Suprapubic skin (tissue), 4 donors: ENCODE results near the gene HSPB6. TPM values are rescaled to one million over a fixed set of nuclear protein-coding genes. Genes with fewer than 3 reads are reported as not detected.
A peak's percentile ranks its signal among the peaks of the same experiment; 100 is the strongest.
"Not testable (repeated sequence)": the region's sequence is repeated elsewhere in the genome, so short reads cannot be mapped to it uniquely, and the experiment has no call there.

Source experiments
- DNase-seq, 2 donors: peaks; one replicate each; pipeline ENCODE4 v3.0.0-alpha.2; 2019; ENCODE audit warnings: low spot score in 2 of 2
- H3K27ac ChIP-seq: fragments of 200-600 bp; sonication (generic); one replicate; pipeline ENCODE4 v1.5.1; 2019
- H3K27me3 ChIP-seq: fragments of 200-600 bp; sonication (generic); one replicate; pipeline ENCODE4 v1.5.1; 2019
- H3K36me3 ChIP-seq: fragments of 200-600 bp; sonication (generic); one replicate; pipeline ENCODE4 v1.5.1; 2019
- H3K4me1 ChIP-seq: fragments of 200-600 bp; sonication (generic); one replicate; pipeline ENCODE4 v1.5.1; 2019
- H3K4me3 ChIP-seq: fragments of 200-600 bp; sonication (generic); one replicate; pipeline ENCODE4 v1.5.1; 2019; ENCODE audit warnings: mild to moderate bottlenecking
- H3K9me3 ChIP-seq: fragments of 200-600 bp; sonication (generic); one replicate; pipeline ENCODE4 v1.5.1; 2019
- CTCF ChIP-seq, 2 donors: fragments of 200-600 bp in 1 of 2; fragments of 450-650 bp in 1 of 2; sonication (generic) in 1 of 2; IDR thresholded peaks; one replicate each; pipeline ENCODE4 v1.5.1; 2016 to 2019; ENCODE audit warnings: antibody characterized with exemption in 2 of 2, mild to moderate bottlenecking in 1 of 2, moderate library complexity in 1 of 2
- EP300 ChIP-seq: sonication (generic); formaldehyde crosslinking; IDR thresholded peaks from one replicate; pipeline ENCODE4 v1.6.1; 2017; ENCODE audit warnings: antibody characterized with exemption
- POLR2A ChIP-seq, 2 donors: fragments of 450-650 bp; IDR thresholded peaks; one replicate each; pipeline ENCODE4 v1.6.1; 2017; ENCODE audit warnings: antibody characterized with exemption in 2 of 2, mild to moderate bottlenecking in 2 of 2, moderate library complexity in 2 of 2
- POLR2AphosphoS5 ChIP-seq, 3 donors: sonication (generic); formaldehyde crosslinking; IDR thresholded peaks; one replicate each; pipeline ENCODE4 v1.6.1; 2017; ENCODE audit warnings: antibody characterized with exemption in 3 of 3
- WGBS: methylation state at CpG from one replicate; pipeline ENCODE4 v1.1.5; 2018; 5-methylcytosine and 5-hydroxymethylcytosine counted together
- total RNA-seq, 4 donors: library from RNA; depleted of rRNA; stranded (reverse); fragments of >200 nt; gene quantifications; one replicate each; pipeline ENCODE4 v1.1.0, GENCODE V29; 2016

The HSPB6 gene
- total RNA-seq, 4 donors from 2014 or later: 4.1 to 13.4 (median 5.5) TPM

GRCh38 chr19:35775298-35776101, 18.7 kb upstream of the HSPB6 start, which contains the start of gene ARHGAP33:
Gene ARHGAP33, plus strand, starts transcription at chr19:35775564. Its CDS starts 95 bp downstream, at chr19:35775659.
- WGBS: under 1% methylated on average over 28 of the region's 82 CpGs
- Histone ChIP-seq H3K27ac (no peak within 1 kb of the TSS), H3K36me3 (peaks cover 11% of the 10 kb centered on the region), H3K9me3 (no peaks in the 10 kb centered on the region), H3K4me3 (peak within 1 kb of the TSS; percentile 86), H3K27me3 (no peaks in the 10 kb centered on the region), H3K4me1 (peaks cover 18% of the 10 kb centered on the region)
- DNase-seq: peak; percentile 99 to 100
- no peak for TF ChIP-seq EP300
- no peak for TF ChIP-seq POLR2A (IDR thresholded peaks at IDR 0.05)
- TF ChIP-seq CTCF (IDR thresholded peaks at IDR 0.05): no peak

GRCh38 chr19:35775046-35775297, 18.1 kb upstream of the HSPB6 start:
- no peak for DNase-seq
- no peak for TF ChIP-seq POLR2AphosphoS5 (IDR thresholded peaks at IDR 0.05)
- no peak for TF ChIP-seq EP300
- no peak for TF ChIP-seq POLR2A (IDR thresholded peaks at IDR 0.05)
- TF ChIP-seq CTCF (IDR thresholded peaks at IDR 0.05): no peak
- WGBS: 7% methylated on average over 9 of the region's 9 CpGs
- Histone ChIP-seq H3K27ac (no peak overlapping the region), H3K27me3 (no peaks in the 10 kb centered on the region), H3K36me3 (peaks cover 6% of the 10 kb centered on the region), H3K9me3 (no peaks in the 10 kb centered on the region), H3K4me1 (peaks cover 18% of the 10 kb centered on the region), H3K4me3 (peak overlapping the region; percentile 86)

GRCh38 chr19:35774274-35775045, 17.6 kb upstream of the HSPB6 start:
- 43% methylated on average over 16 of the region's 16 CpGs for WGBS
- DNase-seq: no peak
- H3K4me1 ChIP-seq: peaks cover 18% of the 10 kb centered on the region
- no peak overlapping the region for H3K27ac ChIP-seq
- H3K4me3 ChIP-seq: peak overlapping the region; percentile 86
- H3K27me3 ChIP-seq: no peaks in the 10 kb centered on the region
- no peaks in the 10 kb centered on the region for H3K9me3 ChIP-seq
- TF ChIP-seq POLR2AphosphoS5 (IDR thresholded peaks at IDR 0.05) (no peak), EP300 (no peak), CTCF (IDR thresholded peaks at IDR 0.05) (no peak), POLR2A (IDR thresholded peaks at IDR 0.05) (no peak)
- H3K36me3 ChIP-seq: peaks cover 3% of the 10 kb centered on the region

- H3K9me3 ChIP-seq: no peaks in the 10 kb centered on the region
- H3K4me3 ChIP-seq: no peak overlapping the region
- no peak overlapping the region for H3K27ac ChIP-seq
- H3K27me3 ChIP-seq: no peaks in the 10 kb centered on the region
- H3K4me1 ChIP-seq: peaks cover 18% of the 10 kb centered on the region
- peaks cover 6% of the 10 kb centered on the region for H3K36me3 ChIP-seq
- TF ChIP-seq CTCF (IDR thresholded peaks at IDR 0.05): no peak
- TF ChIP-seq POLR2AphosphoS5 (IDR thresholded peaks at IDR 0.05): no peak
- TF ChIP-seq EP300: no peak
- no peak for TF ChIP-seq POLR2A (IDR thresholded peaks at IDR 0.05)
- 59% methylated on average over 9 of the region's 9 CpGs for WGBS
- no peak for DNase-seq
These were observed 16.4 kb upstream of the HSPB6 start for GRCh38 chr19:35773020-35773806.

- H3K36me3 ChIP-seq: peaks cover 14% of the 10 kb centered on the region
- not testable (repeated sequence) for H3K27me3 ChIP-seq
- WGBS: 88% methylated on average over 5 of the region's 5 CpGs
These were observed 15.5 kb upstream of the HSPB6 start for GRCh38 chr19:35772362-35772761.

More at GRCh38 chr19:35772362-35772761, 15.5 kb upstream of the HSPB6 start:
- not testable (repeated sequence) for H3K27ac ChIP-seq, DNase-seq, H3K4me3 ChIP-seq, H3K9me3 ChIP-seq
- peaks cover 18% of the 10 kb centered on the region for H3K4me1 ChIP-seq
